Tibial artery (tissue), 4 donors: ENCODE results near the gene WDR7.

Experiments used
- DNase-seq, 2 donors: peaks; one replicate each; pipeline ENCODE4 v3.0.0-alpha.2; 2019
- H3K27ac ChIP-seq, 2 donors: fragments of 200-600 bp; sonication (generic) in 1 of 2; 1 replicate in 1 of 2; 2 replicates in 1 of 2; pipeline ENCODE4 v1.5.1; 2018 to 2019; ENCODE audit warnings: mild to moderate bottlenecking in 1 of 2
- H3K27me3 ChIP-seq, 2 donors: fragments of 200-600 bp; sonication (generic) in 1 of 2; one replicate each; pipeline versions ENCODE4 v1.5.1 to v1.6.0; 2016 to 2019
- H3K36me3 ChIP-seq, 3 donors: fragments of 200-600 bp; sonication (generic) in 2 of 3; one replicate each; pipeline ENCODE4 v1.5.1; 2016 to 2019; ENCODE audit warnings: mild to moderate bottlenecking in 2 of 3
- H3K4me1 ChIP-seq, 4 donors: fragments of 200-600 bp; sonication (generic) in 2 of 4; 1 replicate in 3 of 4; 2 replicates in 1 of 4; pipeline ENCODE4 v1.5.1; 2016 to 2019
- H3K4me3 ChIP-seq, 2 donors: fragments of 200-600 bp; sonication (generic) in 1 of 2; 1 replicate in 1 of 2; 2 replicates in 1 of 2; pipeline ENCODE4 v1.5.1; 2018 to 2019; ENCODE audit warnings: mild to moderate bottlenecking in 2 of 2
- H3K9me3 ChIP-seq, 3 donors: fragments of 200-600 bp; sonication (generic) in 1 of 3; one replicate each; pipeline ENCODE4 v1.5.1; 2016 to 2019
- intact Hi-C: fragments of 100-400 bp; cut with DNase I; formaldehyde crosslinking; loops from one replicate; pipeline ENCODE4 v1.15.0; 2023; ENCODE audit warnings: low total_unique reads
- TF ChIP-seq, protein P1 (sequence below), 2 experiments: fragments of 200-600 bp in 1 of 2; fragments of 450-650 bp in 1 of 2; IDR thresholded peaks; one replicate each; pipeline ENCODE4 v1.5.1; 2017 to 2019; ENCODE audit warnings: antibody characterized with exemption in 2 of 2, mild to moderate bottlenecking in 1 of 2, moderate library complexity in 1 of 2

Gene WDR7

GRCh38 chr18:57086163-57086562 is 435.0 kb downstream of the WDR7 start:
- Histone ChIP-seq H3K36me3 (no peaks in the 10 kb centered on the region), H3K27me3 (peaks cover 0 to 2% of the 10 kb centered on the region in 2 donors), H3K9me3 (no peaks in the 10 kb centered on the region), H3K4me3 (no peak overlapping the region), H3K4me1 (no peaks in the 10 kb centered on the region), H3K27ac (no peak overlapping the region)
- intact Hi-C loops, result no loop called here
- TF ChIP-seq, protein P1, sequence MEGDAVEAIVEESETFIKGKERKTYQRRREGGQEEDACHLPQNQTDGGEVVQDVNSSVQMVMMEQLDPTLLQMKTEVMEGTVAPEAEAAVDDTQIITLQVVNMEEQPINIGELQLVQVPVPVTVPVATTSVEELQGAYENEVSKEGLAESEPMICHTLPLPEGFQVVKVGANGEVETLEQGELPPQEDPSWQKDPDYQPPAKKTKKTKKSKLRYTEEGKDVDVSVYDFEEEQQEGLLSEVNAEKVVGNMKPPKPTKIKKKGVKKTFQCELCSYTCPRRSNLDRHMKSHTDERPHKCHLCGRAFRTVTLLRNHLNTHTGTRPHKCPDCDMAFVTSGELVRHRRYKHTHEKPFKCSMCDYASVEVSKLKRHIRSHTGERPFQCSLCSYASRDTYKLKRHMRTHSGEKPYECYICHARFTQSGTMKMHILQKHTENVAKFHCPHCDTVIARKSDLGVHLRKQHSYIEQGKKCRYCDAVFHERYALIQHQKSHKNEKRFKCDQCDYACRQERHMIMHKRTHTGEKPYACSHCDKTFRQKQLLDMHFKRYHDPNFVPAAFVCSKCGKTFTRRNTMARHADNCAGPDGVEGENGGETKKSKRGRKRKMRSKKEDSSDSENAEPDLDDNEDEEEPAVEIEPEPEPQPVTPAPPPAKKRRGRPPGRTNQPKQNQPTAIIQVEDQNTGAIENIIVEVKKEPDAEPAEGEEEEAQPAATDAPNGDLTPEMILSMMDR (IDR thresholded peaks at IDR 0.05), result no peak
- no peak for DNase-seq
